HEK293 (cell line): ENCODE measurements around the gene FASTK.
A peak's percentile ranks its signal among the peaks of the same experiment; 100 is the strongest.

Experiments used
- CTCF ChIA-PET: fragments of 350-600 bp; formaldehyde crosslinking; extraction: SDS; loops from one replicate; lab custom pipeline; 2021; ENCODE audit warnings: antibody characterized with exemption; lab: Yijun Ruan, JAX
- POLR2A ChIA-PET: fragments of 300-600 bp; formaldehyde crosslinking; extraction: SDS; loops from one replicate; lab custom pipeline; 2020; ENCODE audit warnings: antibody characterized with exemption, inconsistent platforms; lab: Yijun Ruan, JAX
- H3K27ac ChIP-seq: fragments of 200-500 bp; sonication (Bioruptor generic); 2 replicates; pipeline ENCODE4 v1.5.1; 2014; ENCODE audit warnings: low read depth, low read length, control low read depth, inconsistent platforms; ENCODE audit errors: extremely low read depth
- H3K36me3 ChIP-seq, 2 experiments: fragments of 200-500 bp in 1 of 2; sonication (Bioruptor generic) in 1 of 2; 1 replicate in 1 of 2; 2 replicates in 1 of 2; pipeline ENCODE4 v1.5.1; 2014 to 2017; ENCODE audit warnings: inconsistent platforms in 2 of 2, low read length in 2 of 2; ENCODE audit not compliant: control insufficient read depth in 2 of 2, insufficient read depth in 1 of 2
- H3K4me1 ChIP-seq: fragments of 200-500 bp; sonication (Bioruptor generic); 2 replicates; pipeline ENCODE4 v1.5.1; 2014; ENCODE audit warnings: mild to moderate bottlenecking, low read length, inconsistent platforms; ENCODE audit not compliant: control insufficient read depth, insufficient read depth
- H3K4me3 ChIP-seq: 2 replicates; pipeline ENCODE4 v1.5.1; 2011; ENCODE audit warnings: low read depth, mild to moderate bottlenecking, control low read depth, low read length, moderate library complexity
- H3K9me3 ChIP-seq: fragments of 200-500 bp; sonication (Bioruptor generic); 2 replicates; pipeline ENCODE4 v1.5.1; 2014; ENCODE audit warnings: low read depth, low read length, inconsistent platforms; ENCODE audit not compliant: control insufficient read depth, insufficient read depth
- GLI2 ChIP-seq: fragments of 450-650 bp; formaldehyde crosslinking; IDR thresholded peaks from 2 replicates; pipeline ENCODE4; 2017; ENCODE audit warnings: missing biosample characterization, missing genetic modification characterization, low read depth, borderline replicate concordance
- GLI4 ChIP-seq: fragments of 450-650 bp; formaldehyde crosslinking; IDR thresholded peaks from 2 replicates; pipeline ENCODE4 v1.5.1; 2016; ENCODE audit warnings: missing biosample characterization, missing genetic modification characterization
- IKZF3 ChIP-seq: fragments of 450-650 bp; IDR thresholded peaks from 2 replicates; pipeline ENCODE4 v1.5.0; 2018; ENCODE audit warnings: missing biosample characterization, mild to moderate bottlenecking, missing genetic modification characterization, moderate library complexity
- ZBTB7A ChIP-seq: fragments of 450-650 bp; formaldehyde crosslinking; IDR thresholded peaks from 2 replicates; pipeline ENCODE4 v1.5.1; 2016; ENCODE audit warnings: low read depth, missing biosample characterization, missing genetic modification characterization
- ZNF10 ChIP-seq: fragments of 450-650 bp; formaldehyde crosslinking; IDR thresholded peaks from 2 replicates; pipeline ENCODE4 v1.5.1; 2017; ENCODE audit warnings: missing biosample characterization, missing genetic modification characterization
- ZNF114 ChIP-seq: fragments of 450-650 bp; formaldehyde crosslinking; IDR thresholded peaks from 2 replicates; pipeline ENCODE4 v1.5.0; 2017; ENCODE audit warnings: missing biosample characterization, missing genetic modification characterization
- ZNF132 ChIP-seq: fragments of 450-650 bp; formaldehyde crosslinking; IDR thresholded peaks from 2 replicates; pipeline ENCODE4 v1.5.1; 2017; ENCODE audit warnings: missing biosample characterization, missing genetic modification characterization, borderline replicate concordance
- ZNF155 ChIP-seq: fragments of 450-650 bp; formaldehyde crosslinking; IDR thresholded peaks from 2 replicates; pipeline ENCODE4 v1.5.1; 2016; ENCODE audit warnings: missing biosample characterization, missing genetic modification characterization
- ZNF184 ChIP-seq: fragments of 450-650 bp; IDR thresholded peaks from 2 replicates; pipeline ENCODE4 v1.5.1; 2018; ENCODE audit warnings: missing biosample characterization, mild to moderate bottlenecking, missing genetic modification characterization
- ZNF19 ChIP-seq: fragments of 450-650 bp; formaldehyde crosslinking; IDR thresholded peaks from 2 replicates; pipeline ENCODE4; 2016; ENCODE audit warnings: missing biosample characterization, missing genetic modification characterization, low read depth
- ZNF2 ChIP-seq: fragments of 450-650 bp; formaldehyde crosslinking; IDR thresholded peaks from 2 replicates; pipeline ENCODE4 v1.5.1; 2016; ENCODE audit warnings: missing biosample characterization, missing genetic modification characterization
- ZNF211 ChIP-seq: fragments of 450-650 bp; formaldehyde crosslinking; IDR thresholded peaks from 2 replicates; pipeline ENCODE4 v1.5.1; 2016; ENCODE audit warnings: low read depth, missing biosample characterization, missing genetic modification characterization
- ZNF248 ChIP-seq: fragments of 450-650 bp; formaldehyde crosslinking; IDR thresholded peaks from 2 replicates; pipeline ENCODE4 v1.5.1; 2017; ENCODE audit warnings: missing biosample characterization, missing genetic modification characterization
- ZNF354C ChIP-seq: fragments of 450-650 bp; formaldehyde crosslinking; IDR thresholded peaks from 2 replicates; pipeline ENCODE4 v1.5.1; 2016; ENCODE audit warnings: missing biosample characterization, missing genetic modification characterization, low read depth, borderline replicate concordance
- ZNF501 ChIP-seq: fragments of 450-650 bp; formaldehyde crosslinking; IDR thresholded peaks from 2 replicates; pipeline ENCODE4 v1.5.1; 2016; ENCODE audit warnings: missing biosample characterization, missing genetic modification characterization
- ZNF623 ChIP-seq: fragments of 450-650 bp; formaldehyde crosslinking; IDR thresholded peaks from 2 replicates; pipeline ENCODE4 v1.5.1; 2016; ENCODE audit warnings: missing biosample characterization, missing genetic modification characterization
- ZNF626 ChIP-seq: fragments of 450-650 bp; sonication (Bioruptor Pico); formaldehyde crosslinking; IDR thresholded peaks from 2 replicates; pipeline ENCODE4 v1.5.1; 2018; ENCODE audit warnings: missing biosample characterization, missing genetic modification characterization, inconsistent platforms
- ZNF677 ChIP-seq: fragments of 450-650 bp; IDR thresholded peaks from 2 replicates; pipeline ENCODE4 v1.5.0; 2018; ENCODE audit warnings: missing biosample characterization, mild to moderate bottlenecking, missing genetic modification characterization, moderate library complexity
- ZNF768 ChIP-seq: fragments of 450-650 bp; formaldehyde crosslinking; IDR thresholded peaks from 2 replicates; pipeline ENCODE4 v1.5.1; 2018; ENCODE audit warnings: missing biosample characterization, mild to moderate bottlenecking, missing genetic modification characterization
- TF ChIP-seq, protein P1 (sequence below): fragments of 450-650 bp; formaldehyde crosslinking; IDR thresholded peaks from 2 replicates; pipeline ENCODE4 v1.5.1; 2016; ENCODE audit warnings: missing biosample characterization, missing genetic modification characterization, borderline replicate concordance
- TF ChIP-seq, protein P2 (sequence below): fragments of 450-650 bp; formaldehyde crosslinking; IDR thresholded peaks from 2 replicates; pipeline ENCODE4 v1.5.1; 2016; ENCODE audit warnings: missing biosample characterization, missing genetic modification characterization
- TF ChIP-seq, protein P3 (sequence below): fragments of 450-650 bp; formaldehyde crosslinking; IDR thresholded peaks from 2 replicates; pipeline ENCODE4 v1.5.1; 2017; ENCODE audit warnings: missing biosample characterization, missing genetic modification characterization
- TF ChIP-seq, protein P4 (sequence below): fragments of 450-650 bp; formaldehyde crosslinking; IDR thresholded peaks from 2 replicates; pipeline ENCODE4 v1.5.1; 2016; ENCODE audit warnings: missing biosample characterization, missing genetic modification characterization
- TF ChIP-seq, protein P5 (sequence below): fragments of 450-650 bp; formaldehyde crosslinking; IDR thresholded peaks from 2 replicates; pipeline ENCODE4 v1.5.1; 2016; ENCODE audit warnings: missing biosample characterization, missing genetic modification characterization

Gene FASTK

DNA sequence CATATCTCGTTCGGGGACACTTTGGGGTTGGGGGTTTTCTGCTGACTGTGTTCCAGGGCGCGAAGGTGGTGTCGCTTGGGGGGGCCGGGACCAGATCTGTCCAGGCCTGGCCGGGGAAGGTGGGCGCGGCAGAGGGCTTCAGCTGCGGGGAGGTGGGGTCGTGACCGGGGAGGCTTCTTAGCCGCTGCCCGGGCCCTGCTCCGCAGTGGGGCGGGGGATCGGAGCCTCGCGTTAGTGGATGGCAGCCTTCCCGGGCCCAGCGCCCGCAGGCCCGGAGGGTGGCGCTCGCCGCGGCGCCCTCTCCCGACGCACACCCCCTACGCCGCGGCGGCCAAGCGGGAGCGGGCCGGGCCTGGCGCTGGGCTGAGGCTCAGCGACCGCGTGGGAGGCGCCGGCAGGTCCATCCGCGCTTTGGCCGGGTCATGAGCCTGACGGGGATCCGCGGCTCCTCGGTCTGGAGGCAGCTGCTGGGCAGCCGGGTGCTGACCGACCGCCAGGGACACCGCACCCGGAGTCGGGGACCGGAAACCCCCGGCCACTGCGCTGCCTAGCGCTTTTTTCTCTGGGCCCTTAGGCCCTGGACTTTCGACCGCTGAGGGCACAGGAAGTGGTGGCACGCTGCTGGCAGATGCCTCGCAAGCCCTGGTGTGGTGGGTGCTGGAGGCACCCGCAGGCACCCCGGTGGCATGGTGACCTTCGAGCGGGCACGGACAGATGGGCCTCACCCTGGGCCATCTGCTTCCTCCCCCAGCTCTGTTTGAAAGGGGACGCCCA is 6.8 kb upstream of the FASTK start (continued):
- TF ChIP-seq, protein P1, sequence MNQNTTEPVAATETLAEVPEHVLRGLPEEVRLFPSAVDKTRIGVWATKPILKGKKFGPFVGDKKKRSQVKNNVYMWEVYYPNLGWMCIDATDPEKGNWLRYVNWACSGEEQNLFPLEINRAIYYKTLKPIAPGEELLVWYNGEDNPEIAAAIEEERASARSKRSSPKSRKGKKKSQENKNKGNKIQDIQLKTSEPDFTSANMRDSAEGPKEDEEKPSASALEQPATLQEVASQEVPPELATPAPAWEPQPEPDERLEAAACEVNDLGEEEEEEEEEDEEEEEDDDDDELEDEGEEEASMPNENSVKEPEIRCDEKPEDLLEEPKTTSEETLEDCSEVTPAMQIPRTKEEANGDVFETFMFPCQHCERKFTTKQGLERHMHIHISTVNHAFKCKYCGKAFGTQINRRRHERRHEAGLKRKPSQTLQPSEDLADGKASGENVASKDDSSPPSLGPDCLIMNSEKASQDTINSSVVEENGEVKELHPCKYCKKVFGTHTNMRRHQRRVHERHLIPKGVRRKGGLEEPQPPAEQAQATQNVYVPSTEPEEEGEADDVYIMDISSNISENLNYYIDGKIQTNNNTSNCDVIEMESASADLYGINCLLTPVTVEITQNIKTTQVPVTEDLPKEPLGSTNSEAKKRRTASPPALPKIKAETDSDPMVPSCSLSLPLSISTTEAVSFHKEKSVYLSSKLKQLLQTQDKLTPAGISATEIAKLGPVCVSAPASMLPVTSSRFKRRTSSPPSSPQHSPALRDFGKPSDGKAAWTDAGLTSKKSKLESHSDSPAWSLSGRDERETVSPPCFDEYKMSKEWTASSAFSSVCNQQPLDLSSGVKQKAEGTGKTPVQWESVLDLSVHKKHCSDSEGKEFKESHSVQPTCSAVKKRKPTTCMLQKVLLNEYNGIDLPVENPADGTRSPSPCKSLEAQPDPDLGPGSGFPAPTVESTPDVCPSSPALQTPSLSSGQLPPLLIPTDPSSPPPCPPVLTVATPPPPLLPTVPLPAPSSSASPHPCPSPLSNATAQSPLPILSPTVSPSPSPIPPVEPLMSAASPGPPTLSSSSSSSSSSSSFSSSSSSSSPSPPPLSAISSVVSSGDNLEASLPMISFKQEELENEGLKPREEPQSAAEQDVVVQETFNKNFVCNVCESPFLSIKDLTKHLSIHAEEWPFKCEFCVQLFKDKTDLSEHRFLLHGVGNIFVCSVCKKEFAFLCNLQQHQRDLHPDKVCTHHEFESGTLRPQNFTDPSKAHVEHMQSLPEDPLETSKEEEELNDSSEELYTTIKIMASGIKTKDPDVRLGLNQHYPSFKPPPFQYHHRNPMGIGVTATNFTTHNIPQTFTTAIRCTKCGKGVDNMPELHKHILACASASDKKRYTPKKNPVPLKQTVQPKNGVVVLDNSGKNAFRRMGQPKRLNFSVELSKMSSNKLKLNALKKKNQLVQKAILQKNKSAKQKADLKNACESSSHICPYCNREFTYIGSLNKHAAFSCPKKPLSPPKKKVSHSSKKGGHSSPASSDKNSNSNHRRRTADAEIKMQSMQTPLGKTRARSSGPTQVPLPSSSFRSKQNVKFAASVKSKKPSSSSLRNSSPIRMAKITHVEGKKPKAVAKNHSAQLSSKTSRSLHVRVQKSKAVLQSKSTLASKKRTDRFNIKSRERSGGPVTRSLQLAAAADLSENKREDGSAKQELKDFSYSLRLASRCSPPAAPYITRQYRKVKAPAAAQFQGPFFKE, result no peak
- TF ChIP-seq ZNF248, result no peak
- TF ChIP-seq ZNF677 (tag by site-specific recombination), result no peak
- peak; percentile 69; the same call in 1 of the 2 replicates for TF ChIP-seq GLI4
- no peak for TF ChIP-seq ZNF184 (tag by site-specific recombination)
- no peak for TF ChIP-seq ZNF155 (tag by site-specific recombination)
- TF ChIP-seq, protein P2, sequence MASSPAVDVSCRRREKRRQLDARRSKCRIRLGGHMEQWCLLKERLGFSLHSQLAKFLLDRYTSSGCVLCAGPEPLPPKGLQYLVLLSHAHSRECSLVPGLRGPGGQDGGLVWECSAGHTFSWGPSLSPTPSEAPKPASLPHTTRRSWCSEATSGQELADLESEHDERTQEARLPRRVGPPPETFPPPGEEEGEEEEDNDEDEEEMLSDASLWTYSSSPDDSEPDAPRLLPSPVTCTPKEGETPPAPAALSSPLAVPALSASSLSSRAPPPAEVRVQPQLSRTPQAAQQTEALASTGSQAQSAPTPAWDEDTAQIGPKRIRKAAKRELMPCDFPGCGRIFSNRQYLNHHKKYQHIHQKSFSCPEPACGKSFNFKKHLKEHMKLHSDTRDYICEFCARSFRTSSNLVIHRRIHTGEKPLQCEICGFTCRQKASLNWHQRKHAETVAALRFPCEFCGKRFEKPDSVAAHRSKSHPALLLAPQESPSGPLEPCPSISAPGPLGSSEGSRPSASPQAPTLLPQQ (tag by site-specific recombination), result 0 out of 2 replicates have a peak, but pooled peaks have one; percentile 23

DNA sequence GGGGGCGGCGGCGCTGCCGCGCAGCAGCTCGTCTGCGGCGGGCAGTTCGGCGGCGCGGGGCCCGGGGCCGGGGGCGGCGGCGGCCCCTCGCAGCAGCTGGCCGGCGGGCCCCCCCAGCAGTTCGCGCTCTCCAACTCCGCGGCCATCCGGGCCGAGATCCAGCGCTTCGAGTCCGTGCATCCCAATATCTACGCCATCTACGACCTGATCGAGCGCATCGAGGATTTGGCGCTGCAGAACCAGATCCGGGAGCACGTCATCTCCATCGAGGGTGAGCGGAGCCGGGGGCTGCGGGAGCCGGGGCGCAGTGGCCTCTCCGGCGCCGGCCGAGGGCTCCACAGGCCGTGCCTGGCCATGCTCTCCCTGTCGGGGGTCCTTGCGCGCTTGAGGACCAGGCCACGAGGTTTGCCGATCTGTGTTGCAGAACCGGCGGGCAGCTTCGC is 6.2 kb upstream of the FASTK start:
- peak overlapping the region; percentile 80 for H3K4me3 ChIP-seq
- POLR2A ChIA-PET, result interaction anchor here (1.8 kb wide), 1 partner anchor 22 kb away, joined by 4 read pairs; no protein-coding TSS in a partner anchor
- no peaks in the 10 kb centered on the region for H3K9me3 ChIP-seq
- CTCF ChIA-PET, result interaction anchor here (0.5 to 0.7 kb wide), 2 partner anchors 20 to 24 kb away, joined by 3 to 4 read pairs; no protein-coding TSS in a partner anchor
- H3K27ac ChIP-seq, result peak overlapping the region; percentile 82
- peaks cover 7% of the 10 kb centered on the region for H3K4me1 ChIP-seq
- H3K36me3 ChIP-seq, result peaks cover 0 to 22% of the 10 kb centered on the region in 2 experiments; a peak in 1 of 3 replicates
- TF ChIP-seq ZNF114 (tag by site-specific recombination), result no peak
- no peak for TF ChIP-seq IKZF3 (tag by site-specific recombination)
- no peak for TF ChIP-seq ZNF132 (tag by site-specific recombination)
- no peak for TF ChIP-seq ZNF211
- TF ChIP-seq ZNF626 (tag by site-specific recombination), result no peak
- TF ChIP-seq, protein P3, sequence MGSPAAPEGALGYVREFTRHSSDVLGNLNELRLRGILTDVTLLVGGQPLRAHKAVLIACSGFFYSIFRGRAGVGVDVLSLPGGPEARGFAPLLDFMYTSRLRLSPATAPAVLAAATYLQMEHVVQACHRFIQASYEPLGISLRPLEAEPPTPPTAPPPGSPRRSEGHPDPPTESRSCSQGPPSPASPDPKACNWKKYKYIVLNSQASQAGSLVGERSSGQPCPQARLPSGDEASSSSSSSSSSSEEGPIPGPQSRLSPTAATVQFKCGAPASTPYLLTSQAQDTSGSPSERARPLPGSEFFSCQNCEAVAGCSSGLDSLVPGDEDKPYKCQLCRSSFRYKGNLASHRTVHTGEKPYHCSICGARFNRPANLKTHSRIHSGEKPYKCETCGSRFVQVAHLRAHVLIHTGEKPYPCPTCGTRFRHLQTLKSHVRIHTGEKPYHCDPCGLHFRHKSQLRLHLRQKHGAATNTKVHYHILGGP, result no peak
- TF ChIP-seq, protein P4, sequence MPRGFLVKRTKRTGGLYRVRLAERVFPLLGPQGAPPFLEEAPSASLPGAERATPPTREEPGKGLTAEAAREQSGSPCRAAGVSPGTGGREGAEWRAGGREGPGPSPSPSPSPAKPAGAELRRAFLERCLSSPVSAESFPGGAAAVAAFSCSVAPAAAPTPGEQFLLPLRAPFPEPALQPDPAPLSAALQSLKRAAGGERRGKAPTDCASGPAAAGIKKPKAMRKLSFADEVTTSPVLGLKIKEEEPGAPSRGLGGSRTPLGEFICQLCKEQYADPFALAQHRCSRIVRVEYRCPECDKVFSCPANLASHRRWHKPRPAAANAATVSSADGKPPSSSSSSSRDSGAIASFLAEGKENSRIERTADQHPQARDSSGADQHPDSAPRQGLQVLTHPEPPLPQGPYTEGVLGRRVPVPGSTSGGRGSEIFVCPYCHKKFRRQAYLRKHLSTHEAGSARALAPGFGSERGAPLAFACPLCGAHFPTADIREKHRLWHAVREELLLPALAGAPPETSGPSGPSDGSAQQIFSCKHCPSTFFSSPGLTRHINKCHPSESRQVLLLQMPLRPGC (tag by site-specific recombination), result no peak
- TF ChIP-seq ZNF768 (tag by site-specific recombination), result no peak
- no peak for TF ChIP-seq ZNF19
- TF ChIP-seq ZBTB7A, result no peak
- TF ChIP-seq, protein P5, sequence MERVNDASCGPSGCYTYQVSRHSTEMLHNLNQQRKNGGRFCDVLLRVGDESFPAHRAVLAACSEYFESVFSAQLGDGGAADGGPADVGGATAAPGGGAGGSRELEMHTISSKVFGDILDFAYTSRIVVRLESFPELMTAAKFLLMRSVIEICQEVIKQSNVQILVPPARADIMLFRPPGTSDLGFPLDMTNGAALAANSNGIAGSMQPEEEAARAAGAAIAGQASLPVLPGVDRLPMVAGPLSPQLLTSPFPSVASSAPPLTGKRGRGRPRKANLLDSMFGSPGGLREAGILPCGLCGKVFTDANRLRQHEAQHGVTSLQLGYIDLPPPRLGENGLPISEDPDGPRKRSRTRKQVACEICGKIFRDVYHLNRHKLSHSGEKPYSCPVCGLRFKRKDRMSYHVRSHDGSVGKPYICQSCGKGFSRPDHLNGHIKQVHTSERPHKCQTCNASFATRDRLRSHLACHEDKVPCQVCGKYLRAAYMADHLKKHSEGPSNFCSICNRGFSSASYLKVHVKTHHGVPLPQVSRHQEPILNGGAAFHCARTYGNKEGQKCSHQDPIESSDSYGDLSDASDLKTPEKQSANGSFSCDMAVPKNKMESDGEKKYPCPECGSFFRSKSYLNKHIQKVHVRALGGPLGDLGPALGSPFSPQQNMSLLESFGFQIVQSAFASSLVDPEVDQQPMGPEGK (tag by site-specific recombination), result no peak
- TF ChIP-seq ZNF623 (tag by site-specific recombination), result no peak
- TF ChIP-seq GLI2 (tag by site-specific recombination), result no peak
- peak; percentile 67 for TF ChIP-seq ZNF501
- no peak for TF ChIP-seq ZNF354C
- TF ChIP-seq ZNF2 (tag by site-specific recombination), result peak; percentile 49; the same call in 1 of the 2 replicates
- TF ChIP-seq ZNF10 (tag by site-specific recombination), result no peak
